ENCODE results near the gene TPCN2. TPM values are rescaled to one million over a fixed set of nuclear protein-coding genes. Genes with fewer than 3 reads are reported as not detected.

The TPCN2 gene
- total and polyA plus RNA-seq, 2 of the 8 experiments (the other 6 are each of a cell fraction or from before 2014, with no cell fraction given) = 9.7 to 18.6 TPM

GRCh38 chr11:69141742-69142141 is 93.0 kb downstream of the TPCN2 start:
- CTCF ChIA-PET (ENCODE audit: partially characterized antibody) = interaction anchor here (1.5 kb wide), 1 partner anchor 10 kb away, joined by 5 read pairs; no protein-coding TSS in a partner anchor
- no peak overlapping the region for H2BK120ac ChIP-seq (replicated peaks; ENCODE audit: low read depth, low read length)
- TF ChIP-seq GTF2F1 (IDR thresholded peaks at IDR 0.05; ENCODE audit: borderline replicate concordance, low read depth, low read length) (no peak), SIX5 (IDR thresholded peaks at IDR 0.05; ENCODE audit: low read depth, low read length) (no peak), TCF12 (IDR thresholded peaks at IDR 0.05; ENCODE audit: low read depth, low read length) (no peak), KDM1A (IDR thresholded peaks at IDR 0.05; ENCODE audit: borderline replicate concordance, low read length) (no peak), BCL11A (IDR thresholded peaks at IDR 0.05; ENCODE audit: low read depth in 2 of 2, low read length in 2 of 2) (no peak)
- TF ChIP-seq, protein P1, sequence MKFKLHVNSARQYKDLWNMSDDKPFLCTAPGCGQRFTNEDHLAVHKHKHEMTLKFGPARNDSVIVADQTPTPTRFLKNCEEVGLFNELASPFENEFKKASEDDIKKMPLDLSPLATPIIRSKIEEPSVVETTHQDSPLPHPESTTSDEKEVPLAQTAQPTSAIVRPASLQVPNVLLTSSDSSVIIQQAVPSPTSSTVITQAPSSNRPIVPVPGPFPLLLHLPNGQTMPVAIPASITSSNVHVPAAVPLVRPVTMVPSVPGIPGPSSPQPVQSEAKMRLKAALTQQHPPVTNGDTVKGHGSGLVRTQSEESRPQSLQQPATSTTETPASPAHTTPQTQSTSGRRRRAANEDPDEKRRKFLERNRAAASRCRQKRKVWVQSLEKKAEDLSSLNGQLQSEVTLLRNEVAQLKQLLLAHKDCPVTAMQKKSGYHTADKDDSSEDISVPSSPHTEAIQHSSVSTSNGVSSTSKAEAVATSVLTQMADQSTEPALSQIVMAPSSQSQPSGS (IDR thresholded peaks at IDR 0.05; ENCODE audit: low read length) = no peak

More at GRCh38 chr11:69141742-69142141, 93.0 kb downstream of the TPCN2 start:
- Histone ChIP-seq H2BK5ac (ENCODE audit: low read depth, low read length) (no peak overlapping the region), H4K5ac (ENCODE audit: insufficient read length, low read depth, low read length) (no peak overlapping the region), H3K36me3 (ENCODE audit: control insufficient read depth in 2 of 4, insufficient read depth in 4 of 4, low read length in 3 of 4) (no peaks in the 10 kb centered on the region), H3K4me1 (replicated peaks in 1 of 4; ENCODE audit: control insufficient read depth in 3 of 4, insufficient read depth in 4 of 4, low read length in 3 of 4) (no peaks in the 10 kb centered on the region), H3K79me1 (ENCODE audit: low read depth, low read length) (no peaks in the 10 kb centered on the region), H3K4me2 (ENCODE audit: insufficient read depth in 1 of 2, low read depth in 2 of 2, low read length in 2 of 2) (no peak overlapping the region), H3K56ac (replicated peaks; ENCODE audit: insufficient read length, low read depth, low read length) (no peak overlapping the region), H3K14ac (ENCODE audit: insufficient read length) (no peak overlapping the region), H2BK12ac (ENCODE audit: low read depth, low read length) (no peak overlapping the region), H3K9ac (replicated peaks in 1 of 4; ENCODE audit: extremely low read depth in 1 of 4, low read depth in 3 of 4, low read length in 3 of 4) (no peak overlapping the region), H3K9me3 (ENCODE audit: insufficient read depth in 2 of 2, low read depth in 1 of 2, low read length in 1 of 2) (peaks cover 5 to 8% of the 10 kb centered on the region in 2 experiments; a peak in 2 of 4 replicates), H4K91ac (replicated peaks; ENCODE audit: insufficient read length, low read length) (no peak overlapping the region), H4K20me1 (replicated peaks in 1 of 2; ENCODE audit: control insufficient read depth in 1 of 2, insufficient read depth in 2 of 2, low read length in 2 of 2) (no peaks in the 10 kb centered on the region), H2AFZ (ENCODE audit: low read length) (no peak overlapping the region), H4K8ac (ENCODE audit: extremely low read depth, insufficient read depth, low read length) (no peak overlapping the region), H2AK5ac (ENCODE audit: low read depth, low read length) (no peak overlapping the region), H3K27me3 (replicated peaks in 1 of 4; ENCODE audit: control insufficient read depth in 3 of 4, extremely low read depth in 1 of 4, insufficient read depth in 3 of 4, low read length in 3 of 4) (no peaks in the 10 kb centered on the region), H2BK20ac (ENCODE audit: low read length) (no peak overlapping the region), H3K23me2 (ENCODE audit: low read depth, low read length) (no peaks in the 10 kb centered on the region), H3K27ac (ENCODE audit: low read depth, low read length) (no peak overlapping the region), H3K4ac (replicated peaks; ENCODE audit: insufficient read length, low read depth, low read length) (no peak overlapping the region), H3K23ac (ENCODE audit: insufficient read length) (no peak overlapping the region), H3K4me3 (ENCODE audit: extremely low read depth in 1 of 4, insufficient read depth in 2 of 4, low read depth in 3 of 4, low read length in 4 of 4) (no peak overlapping the region), H2BK15ac (ENCODE audit: low read length) (no peak overlapping the region), H3K18ac (ENCODE audit: extremely low read depth, low read length) (no peak overlapping the region), H3K79me2 (ENCODE audit: control insufficient read depth in 1 of 2, insufficient read depth in 2 of 2, low read length in 2 of 2) (no peaks in the 10 kb centered on the region)
- FAIRE-seq (no peak), DNase-seq (ENCODE audit: low read depth in 1 of 2, low spot score in 2 of 2) (no peak)
- WGBS, 2 experiments (ENCODE audit: extremely low coverage in 1 of 2, insufficient coverage in 1 of 2, insufficient read length in 1 of 2, insufficient replicate concordance in 2 of 2, low coverage in 1 of 2, low lambda C conversion rate in 2 of 2, missing lambda C conversion rate in 1 of 2) = 83% methylated on average over 8 of the region's 8 CpGs; no CpG with 5 or more reads in 1 of the 2 experiments
- POLR2A ChIA-PET (ENCODE audit: partially characterized antibody) = no interaction called here
